GM19193 (cell line): ENCODE data around the gene FALEC.

ENCODE experiments used
- POLR2A ChIP-seq: IDR thresholded peaks from 4 replicates; pipeline ENCODE4 v1.6.1; 2011; ENCODE audit not compliant: insufficient read depth, insufficient read length; ENCODE audit errors: extremely low read depth

The FALEC gene

GRCh38 chr1:150558303-150558704 is 42.8 kb downstream of the FALEC start:
- no peak for TF ChIP-seq POLR2A

GRCh38 chr1:150558761-150559655 is 43.5 kb downstream of the FALEC start:
- no peak for TF ChIP-seq POLR2A

GRCh38 chr1:150559656-150560010 is 44.1 kb downstream of the FALEC start:
- no peak for TF ChIP-seq POLR2A

- TF ChIP-seq POLR2A, result no peak
Observed at GRCh38 chr1:150560011-150560438, 44.5 kb downstream of the FALEC start.

- TF ChIP-seq POLR2A, result no peak
Observed at GRCh38 chr1:150560576-150561253, 45.2 kb downstream of the FALEC start.

- peak; percentile 67 for TF ChIP-seq POLR2A
Observed at GRCh38 chr1:150561254-150561973, 45.9 kb downstream of the FALEC start.

- peak; percentile 69 for TF ChIP-seq POLR2A
Observed at GRCh38 chr1:150561974-150562445, 46.5 kb downstream of the FALEC start.

- TF ChIP-seq POLR2A, result no peak
Observed at GRCh38 chr1:150562446-150563339, 47.1 kb downstream of the FALEC start.

GRCh38 chr1:150563340-150564038 is 47.9 kb downstream of the FALEC start:
- TF ChIP-seq POLR2A, result peak; percentile 47

- no peak for TF ChIP-seq POLR2A
Observed at GRCh38 chr1:150564051-150564991, 48.8 kb downstream of the FALEC start.

GRCh38 chr1:150566589-150567340 is 51.2 kb downstream of the FALEC start:
- TF ChIP-seq POLR2A, result peak; percentile 15

- TF ChIP-seq POLR2A, result peak; percentile 9
Observed at GRCh38 chr1:150567341-150567716, 51.8 kb downstream of the FALEC start.
